HCT116 (cell line): Measurements from ENCODE around the gene ETF1. TPM values are rescaled to one million over a fixed set of nuclear protein-coding genes. Genes with fewer than 3 reads are reported as not detected.

Experiments used
- ATAC-seq: fragments of 200-7000 bp; cut with Tn5 transposase; 2 replicates; pipeline ENCODE4 v1.9.1; 2020; ENCODE audit warnings: mild to moderate bottlenecking, moderate library complexity
- BruUV-seq: library from RNA; stranded (reverse); fragments of 400-500 nt; replicated peaks from 2 replicates; lab custom pipeline; 2021; lab: Mats Ljungman, UMichigan
- CTCF ChIA-PET: fragments of 300-600 bp; sonication (Branson Sonifier 250); formaldehyde crosslinking; loops from one replicate; lab custom pipeline; 2021; ENCODE audit warnings: antibody characterized with exemption; lab: Charles Lee
- POLR2A ChIA-PET: fragments of 300-600, 350-600 bp; sonication (Branson Sonifier 250); formaldehyde crosslinking; loops from one replicate; lab custom pipeline; 2021; ENCODE audit warnings: antibody characterized with exemption; lab: Charles Lee
- RAD21 ChIA-PET, 2 experiments: fragments of 300-600 bp; sonication (Branson Sonifier 250); formaldehyde crosslinking; loops; one replicate each; lab custom pipeline; 2023; ENCODE audit warnings: low total read pairs in 2 of 2; ENCODE audit not compliant: uncharacterized antibody in 2 of 2, unreplicated experiment in 2 of 2, low non-redundant PET in 1 of 2; lab: Charles Lee
- DNase-seq: peaks from one replicate; pipeline ENCODE4 v3.0.0-alpha.2; 2010; ENCODE audit warnings: low read depth, low spot score
- H2AFZ ChIP-seq: fragments of 200-600 bp; shearing (Covaris generic), sonication (generic); 2 replicates; pipeline ENCODE4 v1.6.1; 2017; ENCODE audit warnings: low read depth, mixed run types, mixed read lengths, antibody characterized with exemption, low read length; ENCODE audit not compliant: poor library complexity, severe bottlenecking
- H3K27ac ChIP-seq: 2 replicates; pipeline ENCODE4 v1.5.1; 2012; ENCODE audit warnings: low read depth, low read length
- H3K27me3 ChIP-seq: fragments of 200-600 bp; sonication (generic); 2 replicates; pipeline ENCODE4 v1.6.1; 2016; ENCODE audit warnings: mixed run types, low read length, mixed read lengths; ENCODE audit not compliant: insufficient read depth
- H3K36me3 ChIP-seq, 2 experiments: fragments of 200-500 bp in 1 of 2; fragments of 200-600 bp in 1 of 2; sonication (Bioruptor generic) in 1 of 2; sonication (generic) in 1 of 2; 2 replicates each; pipeline versions ENCODE4 v1.5.1 to v1.6.1; 2014 to 2016; ENCODE audit warnings: low read length in 2 of 2, inconsistent platforms in 1 of 2, mixed read lengths in 1 of 2, mixed run types in 1 of 2; ENCODE audit not compliant: insufficient read depth in 2 of 2, control insufficient read depth in 1 of 2
- H3K4me1 ChIP-seq, 2 experiments: fragments of 200-600 bp in 1 of 2; sonication (generic) in 1 of 2; 2 replicates each; pipeline versions ENCODE4 v1.5.1 to v1.6.1; 2012 to 2017; ENCODE audit warnings: low read length in 2 of 2, inconsistent platforms in 1 of 2, mild to moderate bottlenecking in 1 of 2, mixed read lengths in 1 of 2, mixed run types in 1 of 2, moderate library complexity in 1 of 2; ENCODE audit not compliant: insufficient read depth in 2 of 2, control insufficient read depth in 1 of 2
- H3K4me2 ChIP-seq: fragments of 200-600 bp; sonication (generic); 2 replicates; pipeline ENCODE4 v1.6.1; 2017; ENCODE audit warnings: mixed run types, low read length, mixed read lengths
- H3K4me3 ChIP-seq, 2 experiments: fragments of 200-600 bp in 1 of 2; sonication (generic) in 1 of 2; replicated peaks in 1 of 2; 2 replicates each; pipeline ENCODE4 v1.5.1; 2011 to 2016; ENCODE audit warnings: low read length in 2 of 2, control low read depth in 1 of 2, low read depth in 1 of 2, mild to moderate bottlenecking in 1 of 2, mixed read lengths in 1 of 2, mixed run types in 1 of 2
- H3K79me2 ChIP-seq: fragments of 200-600 bp; sonication (generic); 2 replicates; pipeline ENCODE4 v1.6.1; 2017; ENCODE audit warnings: mild to moderate bottlenecking, mixed run types, low read length, moderate library complexity, mixed read lengths; ENCODE audit not compliant: insufficient read depth
- H3K9ac ChIP-seq: fragments of 200-600 bp; sonication (generic); 2 replicates; pipeline ENCODE4 v1.6.1; 2016; ENCODE audit warnings: low read length, mixed read lengths
- H3K9me2 ChIP-seq: fragments of 200-600 bp; sonication (generic), shearing (Covaris generic); 2 replicates; pipeline ENCODE4 v1.6.1; 2017; ENCODE audit warnings: mixed run types, mild to moderate bottlenecking, moderate library complexity; ENCODE audit not compliant: insufficient read depth
- H3K9me3 ChIP-seq, 2 experiments: fragments of 200-500 bp in 1 of 2; fragments of 200-600 bp in 1 of 2; sonication (Bioruptor generic) in 1 of 2; sonication (generic) in 1 of 2; 2 replicates each; pipeline ENCODE4 v1.6.1; 2014 to 2017; ENCODE audit warnings: low read length in 2 of 2, mixed read lengths in 2 of 2, inconsistent platforms in 1 of 2, low read depth in 1 of 2, mild to moderate bottlenecking in 1 of 2, mixed run types in 1 of 2, moderate library complexity in 1 of 2; ENCODE audit not compliant: control insufficient read depth in 1 of 2, insufficient read depth in 1 of 2
- H4K20me1 ChIP-seq: fragments of 200-600 bp; sonication (generic), shearing (Covaris generic); 2 replicates; pipeline ENCODE4 v1.6.1; 2017; ENCODE audit warnings: mixed run types, mild to moderate bottlenecking, moderate library complexity; ENCODE audit not compliant: insufficient read depth
- ATF3 ChIP-seq: IDR thresholded peaks from 2 replicates; pipeline ENCODE4 v1.6.1; 2012
- CBX3 ChIP-seq: IDR thresholded peaks from 2 replicates; pipeline ENCODE4 v1.6.1; 2012; ENCODE audit warnings: low read depth
- ELF1 ChIP-seq: IDR thresholded peaks from 2 replicates; pipeline ENCODE4 v1.6.1; 2012; ENCODE audit warnings: low read depth, borderline replicate concordance
- FOSL1 ChIP-seq: IDR thresholded peaks from 2 replicates; pipeline ENCODE4 v1.6.1; 2012; ENCODE audit warnings: low read depth
- JUND ChIP-seq: IDR thresholded peaks from 2 replicates; pipeline ENCODE4 v1.6.1; 2012
- POLR2AphosphoS5 ChIP-seq: IDR thresholded peaks from 2 replicates; pipeline ENCODE4 v1.6.1; 2011; ENCODE audit warnings: mild to moderate bottlenecking, low read depth, low read length, moderate library complexity
- ZBTB33 ChIP-seq: IDR thresholded peaks from 2 replicates; pipeline ENCODE4 v1.6.1; 2011; ENCODE audit warnings: mild to moderate bottlenecking, low read length, moderate library complexity; ENCODE audit not compliant: insufficient replicate concordance; ENCODE audit errors: extremely low read depth
- intact Hi-C: fragments of 100-400 bp; cut with micrococcal nuclease; formaldehyde crosslinking; loops from 2 replicates; pipeline ENCODE4 v1.10.0; 2022
- total RNA-seq: library from RNA; stranded (reverse); gene quantifications from one replicate; pipeline ENCODE4 v1.2.1, GENCODE V29; 2021; ENCODE audit not compliant: unreplicated experiment

The ETF1 gene
- total RNA-seq, 1 experiment from 2014 or later = 178 TPM

GRCh38 chr5:138565100-138565821, 22.2 kb upstream of the ETF1 start:
- Histone ChIP-seq H2AFZ (no peak overlapping the region), H3K36me3 (peaks cover 79 to 84% of the 10 kb centered on the region in 2 experiments), H4K20me1 (peaks cover 38% of the 10 kb centered on the region; the same call in 1 of the 2 replicates), H3K4me1 (no peaks in the 10 kb centered on the region), H3K27me3 (no peaks in the 10 kb centered on the region), H3K79me2 (peaks cover 97% of the 10 kb centered on the region), H3K9me3 (no peaks in the 10 kb centered on the region), H3K9me2 (no peaks in the 10 kb centered on the region), H3K9ac (no peak overlapping the region), H3K4me2 (no peak overlapping the region), H3K4me3 (no peak overlapping the region), H3K27ac (no peak overlapping the region)
- TF ChIP-seq CBX3 (no peak), ZBTB33 (no peak), ELF1 (no peak), JUND (no peak), FOSL1 (no peak), POLR2AphosphoS5 (peak; percentile 11; the same call in 1 of the 2 replicates), ATF3 (no peak)
- ATAC-seq (no peak), DNase-seq (no peak)
- ChIA-PET CTCF (interaction anchor here (0.7 to 1.1 kb wide), 2 partner anchors 17 to 1934 kb away, joined by 4 to 6 read pairs; no protein-coding TSS in a partner anchor), POLR2A (interaction anchor here (0.8 to 3.3 kb wide), 5 partner anchors 9 to 14 kb away, joined by 3 to 11 read pairs (median 8); partner anchors contain the start of gene HSPA9), RAD21 (no interaction called here)
- no TSS peak for BruUV-seq
- intact Hi-C loops = no loop called here
